Activated CD4-positive, alpha-beta T cell treated with anti-CD3 and anti-CD28 coated beads, Interleukin-10, Interleukin-2, amounts not matched to agents 100 ng/mL and 50 ng/mL, durations not matched to agents 16 hours and 8 hours (primary cell): ENCODE measurements around the gene ST13.
"Not testable (repeated sequence)": the region's sequence is repeated elsewhere in the genome, so short reads cannot be mapped to it uniquely, and the experiment has no call there.

Source experiments
- DNase-seq: peaks from one replicate; pipeline ENCODE4 v3.0.0-alpha.2; 2020

The ST13 gene

GRCh38 chr22:40834619-40835018 lies 21.8 kb downstream of the ST13 start:
- DNase-seq = no peak

- no peak for DNase-seq
These were observed 27.3 kb downstream of the ST13 start for GRCh38 chr22:40829131-40829530.

- DNase-seq = no peak
These were observed 29.3 kb downstream of the ST13 start for GRCh38 chr22:40826984-40827741.

DNA sequence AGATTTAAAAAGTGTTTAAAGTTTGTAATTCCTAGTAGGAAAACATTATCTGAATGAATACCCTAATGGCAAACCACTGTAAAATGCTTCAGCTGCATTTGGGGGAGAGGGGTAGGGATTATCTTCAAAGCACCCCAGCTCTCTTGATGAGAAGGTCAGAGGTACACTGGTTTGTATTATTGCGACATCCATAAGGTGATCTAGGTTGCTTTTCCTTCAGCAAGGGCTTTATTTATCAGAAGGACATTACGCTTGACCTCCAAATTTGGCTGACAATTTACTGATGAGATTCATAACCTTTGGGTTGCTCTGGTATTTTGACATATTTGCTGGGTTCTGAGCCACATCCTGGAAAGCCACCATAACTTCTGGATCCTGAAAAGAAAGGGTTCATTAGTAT lies 30.1 kb downstream of the ST13 start:
- not testable (repeated sequence) for DNase-seq

- DNase-seq = no peak
These were observed 33.0 kb downstream of the ST13 start for GRCh38 chr22:40823426-40823825.

DNA sequence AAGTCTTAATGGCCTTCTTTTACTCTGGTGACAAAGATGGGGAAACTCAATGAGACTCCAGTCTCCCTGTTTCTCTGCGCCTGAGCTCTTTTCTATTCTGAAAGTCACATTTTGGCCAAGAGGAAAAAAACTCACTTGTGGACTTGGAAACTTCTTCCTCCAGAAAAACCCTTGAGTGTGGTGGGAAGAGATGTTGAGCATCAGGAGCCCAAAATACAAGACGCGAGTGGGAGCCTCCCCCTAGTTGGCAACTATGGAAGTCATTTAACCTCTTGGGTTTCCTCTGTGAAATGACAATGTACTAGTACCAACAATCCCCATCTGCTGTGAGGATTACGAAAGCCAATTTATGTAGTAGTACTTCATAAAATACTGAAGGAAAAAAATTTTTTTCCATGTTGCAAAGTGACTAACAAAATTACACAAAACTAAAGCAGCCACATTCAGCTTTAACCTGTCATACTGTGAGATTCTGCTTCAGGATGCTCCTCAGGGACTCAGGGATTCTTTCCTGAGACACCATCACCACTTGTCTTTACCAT lies 36.8 kb downstream of the ST13 start:
- peak; percentile 27 for DNase-seq

- DNase-seq = peak; percentile 92
These were observed 37.5 kb downstream of the ST13 start, which contains the start of gene SLC25A17 for GRCh38 chr22:40818747-40819598. Gene SLC25A17 (minus strand): TSS chr22:40819346. CDS start chr22:40819248, 98 bp downstream.

- DNase-seq = peak; percentile 52
These were observed 38.2 kb downstream of the ST13 start for GRCh38 chr22:40818192-40818746.

DNA sequence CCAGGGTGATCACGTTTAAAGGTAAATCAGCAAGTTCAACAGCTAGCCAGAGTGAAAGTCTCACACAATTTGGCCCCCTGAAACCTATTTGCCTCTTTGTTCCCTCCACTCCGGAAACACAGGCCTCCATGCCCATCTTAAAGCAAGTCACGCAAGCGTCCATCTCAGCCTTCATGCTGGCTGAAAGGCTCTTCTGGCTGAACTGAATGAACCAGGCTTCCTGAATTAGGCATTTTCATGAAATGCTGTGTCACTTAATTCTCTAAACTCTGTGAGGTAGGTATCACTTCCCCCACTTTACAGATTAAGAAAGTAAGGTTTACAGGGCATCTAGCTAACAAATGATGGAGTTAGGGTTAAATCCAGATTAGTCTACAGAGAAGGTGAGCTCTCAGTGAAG lies 38.7 kb downstream of the ST13 start:
- peak; percentile 3 for DNase-seq

DNA sequence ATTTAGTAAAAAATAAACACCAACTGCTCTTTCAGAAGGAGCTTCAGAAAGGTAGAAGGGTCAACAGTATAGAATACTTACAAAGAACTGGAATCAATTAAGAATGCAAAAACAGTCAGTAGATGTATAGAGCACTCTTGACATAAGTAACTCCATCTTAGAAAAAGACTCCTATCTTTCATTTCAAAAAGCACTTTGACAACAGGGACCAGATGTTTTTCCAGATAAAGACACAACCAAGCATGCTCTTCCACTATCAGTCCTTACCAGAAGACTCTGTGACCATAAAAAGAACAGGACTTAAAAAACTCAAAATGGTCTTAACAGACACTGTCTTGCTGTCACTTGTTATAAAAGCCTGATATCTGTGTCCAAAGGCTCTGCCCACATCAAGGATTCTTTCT lies 42.5 kb downstream of the ST13 start:
- DNase-seq = no peak

DNA sequence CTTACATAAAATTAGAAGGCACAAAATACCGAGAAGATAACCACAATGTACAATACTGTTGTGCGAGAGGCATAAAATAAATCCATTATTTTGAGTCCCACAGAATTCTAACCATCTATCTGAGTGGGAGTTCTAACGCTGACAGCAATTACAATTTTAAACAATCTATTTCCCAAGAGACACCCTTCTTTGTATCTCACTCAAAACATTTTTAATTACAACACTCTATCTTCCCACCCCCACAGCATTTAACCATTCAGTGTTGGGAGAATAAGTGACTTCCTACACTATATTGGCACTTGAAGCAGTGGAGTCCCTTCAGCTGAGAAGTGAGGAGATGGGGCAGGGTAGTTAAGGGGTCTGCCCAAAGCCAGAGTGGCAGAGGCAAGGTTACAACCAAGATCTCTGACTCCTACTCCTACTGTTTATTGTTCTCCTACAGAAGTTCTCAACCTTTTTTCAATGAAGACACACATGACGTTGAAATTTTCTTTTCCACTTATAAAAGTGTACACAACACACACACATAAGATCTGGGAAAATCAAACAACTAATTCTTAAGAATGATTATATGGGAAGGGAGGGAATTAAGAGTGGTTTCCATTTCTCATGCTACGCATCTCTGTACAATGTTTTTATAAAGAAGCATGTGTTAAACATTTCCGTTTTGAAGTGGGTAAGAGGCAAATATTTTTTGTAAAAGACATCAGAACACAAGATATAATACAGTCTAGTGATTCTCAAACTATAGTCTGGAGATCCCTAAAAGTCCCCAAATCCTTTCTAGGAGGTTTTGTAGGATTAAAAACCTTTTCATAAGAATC lies 48.2 kb downstream of the ST13 start:
- no peak for DNase-seq

- no peak for DNase-seq
These were observed 49.7 kb downstream of the ST13 start for GRCh38 chr22:40806711-40807110.

DNA sequence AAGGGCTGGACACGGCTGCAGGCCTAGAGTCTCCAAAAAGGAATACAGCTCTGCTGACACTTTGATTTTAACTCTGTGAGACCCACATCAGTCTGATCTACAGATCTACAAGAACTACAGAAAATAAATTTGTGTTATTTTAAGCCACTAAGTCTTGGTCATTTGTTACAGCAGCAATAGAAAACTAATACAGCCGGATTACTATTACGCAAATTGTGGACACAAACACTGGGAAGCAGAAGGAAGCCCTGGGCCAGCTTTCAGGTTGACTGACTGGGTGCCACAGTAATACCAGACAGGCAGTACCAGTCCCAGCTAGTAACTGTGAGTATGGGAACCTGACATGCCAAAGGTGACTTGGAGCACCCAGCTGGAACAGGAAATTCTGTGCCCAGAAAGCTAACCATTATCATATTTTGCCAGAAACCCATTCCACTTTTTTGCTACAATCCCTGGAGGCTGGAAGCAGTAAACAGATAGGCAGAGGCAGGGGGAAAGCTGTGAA lies 50.7 kb downstream of the ST13 start:
- no peak for DNase-seq

DNA sequence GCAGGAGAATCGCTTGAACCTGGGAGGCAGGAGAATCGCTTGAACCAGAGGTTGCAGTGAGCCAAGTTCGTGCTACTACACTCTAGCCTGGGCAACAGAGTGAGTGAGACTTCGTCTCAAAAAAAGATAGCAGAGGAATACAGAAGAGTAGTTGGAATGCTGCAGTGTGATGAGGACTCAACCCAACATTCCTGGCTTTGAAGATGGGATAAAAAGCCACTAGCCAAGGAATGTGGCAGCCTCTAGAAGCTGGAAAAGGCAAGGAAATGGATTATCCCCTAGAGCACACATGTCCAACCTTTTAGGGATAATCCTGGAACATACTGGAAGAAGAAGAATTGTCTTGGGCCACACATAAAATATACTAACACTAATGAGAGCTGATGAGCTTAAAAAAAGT lies 51.2 kb downstream of the ST13 start:
- no peak for DNase-seq

GRCh38 chr22:40803321-40803720 lies 53.1 kb downstream of the ST13 start:
- DNase-seq = no peak

DNA sequence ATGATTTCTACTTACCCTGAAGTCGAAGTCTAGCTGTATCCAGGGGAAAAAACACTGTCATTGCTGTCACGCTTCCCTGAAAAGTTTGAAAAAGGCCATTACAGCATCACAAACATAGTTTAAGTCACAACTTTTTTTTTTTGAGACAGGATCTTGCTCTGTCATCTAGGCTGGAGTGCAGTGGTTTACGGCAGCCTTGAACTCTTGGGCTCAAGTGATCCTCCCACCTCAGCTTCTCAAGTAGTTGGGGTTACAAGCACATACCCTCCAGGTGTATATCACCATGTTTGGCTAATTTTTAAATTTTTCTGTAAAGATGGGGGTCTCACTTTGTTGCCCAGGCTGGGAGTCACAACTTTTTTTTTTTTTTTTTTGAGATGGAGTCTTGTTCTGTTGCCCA lies 57.4 kb downstream of the ST13 start:
- DNase-seq = no peak

DNA sequence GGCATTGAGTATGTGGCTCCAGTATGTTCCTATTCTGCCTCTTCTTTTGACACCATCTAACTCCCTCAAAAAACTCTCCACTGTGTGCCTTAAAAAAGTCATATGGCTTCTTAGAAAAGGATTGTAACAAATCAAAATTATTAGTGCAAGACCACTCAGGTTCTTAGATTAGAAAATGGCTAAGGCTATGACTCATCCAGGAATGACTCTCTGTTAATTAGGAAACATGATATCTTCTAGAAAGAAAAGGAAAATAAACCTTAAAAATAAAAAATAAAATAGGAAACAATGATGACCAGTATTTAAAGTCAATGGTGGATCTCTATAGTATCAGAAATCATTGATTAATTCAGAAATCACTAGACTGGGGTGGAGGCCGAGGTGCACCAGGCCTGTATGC lies 59.0 kb downstream of the ST13 start:
- DNase-seq = no peak

GRCh38 chr22:40792451-40792850 lies 64.0 kb downstream of the ST13 start:
- DNase-seq = no peak

DNA sequence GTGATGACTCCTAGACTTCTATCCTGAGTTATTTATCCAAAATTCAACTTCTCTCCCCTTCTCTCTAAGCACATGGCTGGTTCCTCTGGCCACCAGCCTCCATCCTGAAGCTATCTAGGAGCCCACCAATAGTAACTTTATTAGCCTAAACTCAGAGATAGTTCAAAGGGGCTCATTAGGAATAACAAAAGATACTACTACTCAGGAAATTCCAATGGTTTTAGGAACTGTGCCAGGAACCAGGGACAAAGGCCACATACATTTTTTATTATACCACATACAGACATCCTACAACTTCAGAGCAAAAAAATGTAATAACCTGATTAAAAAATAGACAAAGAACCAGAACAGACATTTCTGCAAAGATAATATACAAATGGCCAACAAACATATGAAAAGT lies 65.2 kb downstream of the ST13 start:
- no peak for DNase-seq

- no peak for DNase-seq
These were observed 67.3 kb downstream of the ST13 start for GRCh38 chr22:40789131-40789530.

- DNase-seq = no peak
These were observed 73.9 kb downstream of the ST13 start for GRCh38 chr22:40782521-40782920.

GRCh38 chr22:40781749-40782148 lies 74.7 kb downstream of the ST13 start:
- not testable (repeated sequence) for DNase-seq
